ENCODE measurements around the gene RPTN. TPM values are rescaled to one million over a fixed set of nuclear protein-coding genes. Genes with fewer than 3 reads are reported as not detected.

The RPTN gene
- total RNA-seq, 1 experiment from 2014 or later = not detected

GRCh38 chr1:152125834-152126443, 33.1 kb downstream of the RPTN start:
- ChIA-PET RAD21 (ENCODE audit: low non-redundant PET in 1 of 2, low total read pairs in 2 of 2, uncharacterized antibody in 2 of 2, unreplicated experiment in 2 of 2) (no interaction called here), CTCF (no interaction called here)
- BruUV-seq (replicated peaks) = no TSS peak

More at GRCh38 chr1:152125834-152126443, 33.1 kb downstream of the RPTN start:
- no peak overlapping the region for H3K9ac ChIP-seq (ENCODE audit: low read length)
- H3K27me3 ChIP-seq (ENCODE audit: insufficient read depth, low read length) = peaks cover 40% of the 10 kb centered on the region; the same call in 1 of the 2 replicates
- TF ChIP-seq JUND (IDR thresholded peaks at IDR 0.05) (no peak), ATF3 (IDR thresholded peaks at IDR 0.05) (no peak), ZNF274 (IDR thresholded peaks at IDR 0.05; ENCODE audit: low read depth, low read length) (no peak), POLR2A (IDR thresholded peaks at IDR 0.05; ENCODE audit: borderline replicate concordance, extremely low read depth, insufficient read depth, insufficient read length) (no peak), FOSL1 (IDR thresholded peaks at IDR 0.05; ENCODE audit: low read depth) (no peak), CTCF (IDR thresholded peaks at IDR 0.05 in 2 of 3, conservative IDR thresholded peaks at IDR 0.05 in 1 of 3; ENCODE audit: borderline replicate concordance in 1 of 3, insufficient read depth in 1 of 3, low read depth in 2 of 3, low read length in 2 of 3) (no peak), EZH2phosphoT487 (IDR thresholded peaks at IDR 0.05; ENCODE audit: borderline replicate concordance) (no peak), MAX (IDR thresholded peaks at IDR 0.05) (no peak)
- no peak overlapping the region for H2AFZ ChIP-seq (ENCODE audit: low read depth, low read length, poor library complexity, severe bottlenecking)
- H3K9me3 ChIP-seq (ENCODE audit: control insufficient read depth in 1 of 2, insufficient read depth in 1 of 2, low read depth in 1 of 2, low read length in 2 of 2) = no peaks in the 10 kb centered on the region
- no peak overlapping the region for H3K4me2 ChIP-seq (ENCODE audit: low read length)
- no peaks in the 10 kb centered on the region for H3K36me3 ChIP-seq (ENCODE audit: control insufficient read depth in 1 of 2, insufficient read depth in 2 of 2, low read length in 2 of 2)
- ATAC-seq (no peak), DNase-seq (ENCODE audit: low read depth, low spot score) (no peak)
- no peak overlapping the region for H3K4me3 ChIP-seq (replicated peaks in 1 of 2; ENCODE audit: low read depth in 1 of 2, low read length in 2 of 2)
- POLR2A ChIA-PET = no interaction called here
- H3K27ac ChIP-seq (ENCODE audit: low read depth, low read length) = no peak overlapping the region
- intact Hi-C loops (cut with micrococcal nuclease) = no loop called here
- no peaks in the 10 kb centered on the region for H3K79me2 ChIP-seq (ENCODE audit: insufficient read depth, low read length)
- no peaks in the 10 kb centered on the region for H3K4me1 ChIP-seq (ENCODE audit: control insufficient read depth in 1 of 2, insufficient read depth in 2 of 2, low read length in 2 of 2)
- no peaks in the 10 kb centered on the region for H4K20me1 ChIP-seq (ENCODE audit: insufficient read depth)
- no peaks in the 10 kb centered on the region for H3K9me2 ChIP-seq (ENCODE audit: insufficient read depth)
